Measurements from ENCODE around the gene SGTA.
"Not testable (repeated sequence)": the region's sequence is repeated elsewhere in the genome, so short reads cannot be mapped to it uniquely, and the experiment has no call there.

Gene SGTA

DNA sequence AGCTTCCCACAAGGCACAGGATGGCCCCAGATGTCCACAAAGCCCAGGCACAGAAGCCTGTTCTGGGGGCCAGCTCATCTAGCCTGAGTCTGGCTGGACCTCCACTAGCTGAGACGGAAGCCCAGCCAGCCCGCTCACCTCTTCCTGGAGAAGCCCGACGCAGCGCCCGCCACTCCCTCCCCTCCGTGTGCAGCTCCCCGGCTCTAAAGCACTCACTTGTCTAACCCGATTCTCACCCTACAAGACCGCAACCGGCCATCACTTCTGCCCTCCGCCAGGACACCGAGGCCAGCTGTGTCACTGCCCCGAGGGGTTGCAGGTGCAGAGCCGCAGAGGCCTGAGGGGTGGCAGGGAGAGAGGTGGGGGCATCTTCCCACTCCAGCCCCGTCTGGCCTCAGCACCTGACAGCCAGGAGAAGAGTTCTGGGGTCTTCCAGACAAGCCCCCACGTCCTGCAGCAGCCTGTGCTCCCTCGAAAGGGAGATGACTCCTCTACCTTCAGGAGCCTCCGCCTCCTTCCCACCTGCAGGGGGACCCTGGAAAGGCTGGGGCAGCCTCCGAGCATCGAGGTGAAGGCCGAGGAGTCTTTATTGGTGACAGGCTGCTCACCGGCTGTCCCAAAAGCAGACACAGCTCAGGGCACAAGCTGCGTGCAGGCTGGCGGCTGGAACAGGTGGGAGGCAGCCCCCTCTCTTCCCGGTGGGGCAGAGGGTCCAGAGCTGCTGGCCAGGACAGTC lies 56.0 kb downstream of the SGTA start:
- DNase-seq (ENCODE audit: low read depth), result no peak

- no peak for DNase-seq (ENCODE audit: low read depth)
Measured at GRCh38 chr19:2726160-2726855, 56.8 kb downstream of the SGTA start.

DNA sequence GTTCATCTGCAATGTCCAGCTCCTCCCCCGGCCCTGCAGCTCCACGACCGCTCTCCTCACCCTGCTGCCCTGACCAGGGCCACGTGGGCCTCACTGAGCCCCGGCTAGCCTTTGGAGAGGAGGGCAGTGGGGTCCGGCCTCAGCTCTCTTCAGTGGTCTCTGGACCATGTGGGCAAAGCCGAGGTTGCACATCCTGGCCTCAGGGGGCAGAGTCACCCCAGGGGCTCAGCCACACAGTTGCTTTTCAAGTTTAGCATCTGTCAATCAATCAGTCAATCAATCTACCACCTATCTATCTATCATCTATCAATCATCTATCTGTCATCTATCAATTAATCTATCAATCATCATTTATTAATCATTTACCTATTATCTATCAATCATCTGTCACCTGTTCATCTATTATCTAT lies 58.9 kb downstream of the SGTA start:
- DNase-seq (ENCODE audit: low read depth), result no peak

DNA sequence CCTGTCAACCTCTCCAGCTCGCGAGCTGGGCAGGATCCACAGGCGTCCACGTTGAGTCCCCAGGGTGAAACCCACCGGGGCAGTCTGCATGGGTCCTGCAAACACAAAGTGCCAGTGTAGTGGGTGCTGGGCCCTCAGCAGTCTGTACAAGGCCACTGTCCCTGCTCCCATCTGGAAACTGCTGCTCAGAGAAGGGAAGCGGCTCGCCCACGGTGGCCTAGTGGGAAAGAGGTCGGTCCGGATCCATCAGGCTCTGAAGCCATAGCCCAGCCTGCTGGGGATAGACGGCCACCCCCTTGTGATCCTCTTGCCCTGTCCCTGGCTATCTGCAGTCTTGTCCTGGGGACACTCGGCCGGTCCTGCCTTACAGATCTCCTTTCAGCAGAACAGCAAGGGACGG lies 59.3 kb downstream of the SGTA start:
- no peak for DNase-seq (ENCODE audit: low read depth)

GRCh38 chr19:2723345-2723715 lies 59.7 kb downstream of the SGTA start:
- no peak for DNase-seq (ENCODE audit: low read depth)

DNA sequence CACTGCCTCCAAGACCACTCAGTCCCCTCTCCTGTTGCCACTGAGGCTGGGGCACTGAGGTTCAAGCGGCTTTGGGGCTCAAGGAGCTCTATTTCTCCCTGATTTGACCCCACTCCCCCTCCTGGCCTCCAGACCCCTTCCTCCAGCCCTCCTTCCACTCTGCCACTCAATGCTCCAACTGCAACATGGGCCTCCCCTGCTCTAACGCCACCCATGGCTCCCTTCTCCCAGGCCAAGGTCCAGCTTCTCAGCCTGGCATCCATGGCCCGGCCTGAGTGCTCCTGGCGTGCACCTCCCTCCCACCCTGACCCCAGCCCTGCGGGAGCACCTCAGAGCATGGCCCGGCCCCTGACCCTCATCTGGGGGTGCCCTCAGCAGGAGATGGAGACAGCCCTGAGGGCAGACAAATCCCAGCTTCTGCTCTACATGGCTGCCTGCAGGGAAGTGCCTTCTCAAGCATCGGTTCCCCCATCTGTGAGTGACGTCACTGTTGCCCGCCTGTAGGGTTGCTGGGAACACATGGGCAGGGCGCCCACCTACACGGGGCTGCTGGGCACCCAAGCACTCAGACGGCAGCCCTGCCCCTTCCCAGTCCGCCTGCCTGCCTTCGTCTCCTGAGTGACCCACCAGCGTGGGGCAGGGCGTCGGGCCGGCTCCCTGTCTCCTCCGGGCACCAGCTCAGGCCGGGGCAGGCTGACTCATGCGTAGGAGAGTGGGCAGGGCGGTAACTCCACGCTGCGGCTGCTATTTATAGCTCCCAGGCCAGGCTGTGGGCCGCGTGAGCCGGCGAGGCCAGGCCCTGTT lies 60.3 kb downstream of the SGTA start:
- DNase-seq (ENCODE audit: low read depth), result no peak

DNA sequence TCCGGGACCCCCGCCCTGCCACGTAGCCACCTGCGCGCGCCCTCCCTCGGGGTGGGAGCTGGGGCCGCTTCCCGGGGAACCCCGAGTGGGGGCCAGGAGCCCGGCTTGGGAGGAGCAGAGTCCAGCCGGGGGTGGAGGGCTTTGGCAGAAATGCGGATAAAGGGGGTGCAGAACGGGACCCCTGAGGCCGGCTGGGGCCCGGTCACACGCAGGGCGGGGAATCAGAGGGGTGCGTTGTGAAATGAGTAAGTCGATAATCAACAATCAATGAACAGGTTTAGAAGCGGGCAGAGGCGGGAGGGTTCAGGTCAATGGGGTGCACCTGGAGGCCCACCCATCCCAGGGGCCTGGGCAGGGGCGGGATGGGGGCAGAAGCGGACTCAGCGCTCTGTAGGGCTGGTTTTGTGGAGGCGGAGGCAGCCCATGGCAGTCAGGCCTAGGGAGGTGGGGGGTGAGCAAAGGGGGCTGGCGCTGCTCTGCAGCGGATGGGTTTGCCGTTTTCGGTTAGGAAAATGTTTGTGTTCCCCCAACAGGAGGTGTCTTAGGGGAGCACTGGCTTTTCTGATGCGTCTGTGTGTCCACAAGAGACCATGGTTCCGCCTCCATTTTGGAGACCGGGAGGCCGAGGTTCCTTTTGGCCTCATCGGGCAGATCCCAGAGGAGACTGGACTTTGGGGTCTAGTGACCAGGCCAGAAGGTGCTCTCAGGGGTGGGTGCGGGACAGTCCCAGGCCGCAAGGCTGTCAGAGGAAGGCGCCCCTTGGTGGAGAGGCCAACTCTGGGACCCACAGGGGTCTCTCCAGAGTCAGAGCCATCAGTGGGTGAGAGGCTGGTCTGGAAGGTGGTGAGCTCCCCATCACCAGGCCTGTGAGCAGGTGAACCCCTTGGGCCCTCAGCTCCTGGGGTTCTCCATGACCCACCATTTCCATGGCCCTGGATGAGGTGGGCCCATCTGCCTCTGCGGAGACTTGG lies 61.2 kb downstream of the SGTA start:
- DNase-seq (ENCODE audit: low read depth), result no peak

- DNase-seq (ENCODE audit: low read depth), result no peak
Measured at GRCh38 chr19:2720777-2721569, 62.1 kb downstream of the SGTA start, which contains the start of gene DIRAS1. DIRAS1 (minus strand) TSS chr19:2721372; CDS start chr19:2717806, 3,566 bp downstream.

DNA sequence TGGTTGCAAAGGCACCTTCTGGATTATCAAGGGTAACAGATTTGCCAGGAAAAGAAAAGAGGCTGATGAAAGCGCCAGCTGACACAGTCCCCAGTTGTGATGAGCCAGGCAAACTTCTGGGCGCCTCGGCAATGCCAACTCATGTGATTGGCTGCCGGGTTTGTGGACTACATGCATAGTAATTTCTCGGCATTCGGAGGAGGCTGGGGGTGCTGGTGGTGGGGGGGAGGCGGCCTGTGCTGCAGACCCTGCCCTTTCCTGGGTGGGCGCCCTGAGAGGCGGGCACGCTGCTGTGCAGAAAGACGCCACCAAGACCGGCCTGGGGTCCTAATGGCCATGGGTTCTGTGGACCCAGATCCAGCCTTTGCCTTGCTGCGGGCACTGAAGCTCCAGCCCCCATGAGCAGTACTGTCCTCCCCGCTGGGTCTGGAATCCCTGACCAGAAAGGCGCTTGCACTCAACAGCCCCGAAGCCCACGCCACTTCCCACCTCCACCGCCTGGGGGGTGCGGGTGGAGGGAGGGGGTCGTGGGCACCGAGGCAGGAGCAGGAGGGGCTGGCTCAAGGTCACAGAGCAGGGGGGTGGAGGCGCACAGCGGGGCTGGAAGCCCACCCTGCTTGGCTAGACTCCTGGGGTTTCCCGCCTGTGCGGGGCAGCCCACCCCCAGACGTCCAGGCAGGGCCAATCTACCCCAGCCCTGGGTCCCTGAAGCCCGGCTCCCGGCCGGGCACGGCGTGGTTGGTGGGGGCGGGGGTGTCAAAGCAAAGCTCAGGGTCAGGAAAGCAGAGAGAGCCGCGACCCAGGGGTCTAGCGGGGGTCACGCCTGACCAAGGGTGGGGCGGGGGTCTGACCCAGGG lies 62.9 kb downstream of the SGTA start:
- no peak for DNase-seq (ENCODE audit: low read depth)

DNA sequence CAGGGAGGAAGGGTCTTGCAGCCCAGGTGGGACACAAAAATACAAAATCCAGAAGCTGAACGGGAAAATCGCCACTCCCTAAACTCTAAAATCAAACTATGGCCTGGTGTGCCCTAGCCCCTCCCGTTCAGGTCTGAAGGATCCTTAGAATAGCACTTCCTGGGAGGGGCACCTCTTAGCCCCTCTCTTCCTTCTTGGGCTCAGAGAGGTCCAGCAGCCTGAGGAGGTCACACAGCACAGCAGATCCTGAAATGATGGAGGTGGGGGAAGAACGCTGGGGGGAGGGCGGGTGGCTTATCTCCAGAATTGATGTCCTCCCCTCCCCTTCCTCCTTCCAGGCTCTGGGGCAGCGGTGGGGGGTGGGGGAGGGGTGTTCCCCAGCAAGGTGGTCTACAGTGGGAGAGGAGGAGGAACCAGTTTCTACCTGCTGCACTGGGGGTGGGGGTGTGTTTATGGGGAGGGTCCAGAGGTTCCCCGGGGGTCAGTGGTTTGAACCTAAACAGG lies 63.8 kb downstream of the SGTA start:
- DNase-seq (ENCODE audit: low read depth), result no peak

DNA sequence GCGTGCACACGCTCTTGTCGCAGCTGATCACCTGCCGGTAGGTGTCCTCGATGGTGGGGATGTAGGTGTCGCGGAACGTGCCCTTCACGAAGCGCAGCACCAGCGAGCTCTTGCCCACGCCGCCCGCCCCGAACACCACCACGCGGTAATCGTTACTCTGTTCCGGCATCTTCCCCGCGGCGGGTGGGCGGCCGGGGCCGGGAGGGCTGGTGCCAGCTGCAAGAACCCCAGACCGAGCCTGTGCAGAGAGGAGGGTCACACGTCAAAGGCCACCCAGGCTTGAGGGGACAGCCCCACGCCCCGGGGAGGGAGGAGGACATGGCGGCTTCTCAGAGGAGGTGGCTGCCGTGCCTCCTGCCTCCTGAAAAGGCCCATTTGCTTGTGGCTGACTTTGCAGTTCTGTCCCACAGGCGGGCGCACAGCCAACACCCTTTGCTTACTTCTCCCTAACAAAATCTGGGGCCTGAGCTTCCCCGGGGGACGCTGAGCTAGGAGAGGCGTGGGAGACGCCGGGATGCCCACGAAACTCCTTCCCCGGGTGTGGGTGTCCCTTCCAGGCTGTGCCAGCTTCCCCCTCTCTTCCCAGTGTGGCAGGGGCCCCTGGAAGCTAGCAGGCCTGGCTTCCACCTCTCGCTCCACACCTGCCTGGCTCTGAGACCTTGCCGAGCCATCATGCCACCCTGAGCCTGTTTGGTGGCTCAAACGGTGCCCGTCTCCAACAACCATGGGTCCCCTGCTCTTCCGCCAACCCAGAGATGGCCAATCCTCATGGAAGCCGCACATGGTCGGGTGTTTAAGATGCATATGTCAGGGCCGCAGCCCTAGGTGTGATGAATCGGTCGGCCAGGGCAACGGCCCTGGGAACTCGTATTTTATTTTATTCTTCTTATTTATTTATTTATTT lies 65.2 kb downstream of the SGTA start:
- DNase-seq (ENCODE audit: low read depth), result no peak

DNA sequence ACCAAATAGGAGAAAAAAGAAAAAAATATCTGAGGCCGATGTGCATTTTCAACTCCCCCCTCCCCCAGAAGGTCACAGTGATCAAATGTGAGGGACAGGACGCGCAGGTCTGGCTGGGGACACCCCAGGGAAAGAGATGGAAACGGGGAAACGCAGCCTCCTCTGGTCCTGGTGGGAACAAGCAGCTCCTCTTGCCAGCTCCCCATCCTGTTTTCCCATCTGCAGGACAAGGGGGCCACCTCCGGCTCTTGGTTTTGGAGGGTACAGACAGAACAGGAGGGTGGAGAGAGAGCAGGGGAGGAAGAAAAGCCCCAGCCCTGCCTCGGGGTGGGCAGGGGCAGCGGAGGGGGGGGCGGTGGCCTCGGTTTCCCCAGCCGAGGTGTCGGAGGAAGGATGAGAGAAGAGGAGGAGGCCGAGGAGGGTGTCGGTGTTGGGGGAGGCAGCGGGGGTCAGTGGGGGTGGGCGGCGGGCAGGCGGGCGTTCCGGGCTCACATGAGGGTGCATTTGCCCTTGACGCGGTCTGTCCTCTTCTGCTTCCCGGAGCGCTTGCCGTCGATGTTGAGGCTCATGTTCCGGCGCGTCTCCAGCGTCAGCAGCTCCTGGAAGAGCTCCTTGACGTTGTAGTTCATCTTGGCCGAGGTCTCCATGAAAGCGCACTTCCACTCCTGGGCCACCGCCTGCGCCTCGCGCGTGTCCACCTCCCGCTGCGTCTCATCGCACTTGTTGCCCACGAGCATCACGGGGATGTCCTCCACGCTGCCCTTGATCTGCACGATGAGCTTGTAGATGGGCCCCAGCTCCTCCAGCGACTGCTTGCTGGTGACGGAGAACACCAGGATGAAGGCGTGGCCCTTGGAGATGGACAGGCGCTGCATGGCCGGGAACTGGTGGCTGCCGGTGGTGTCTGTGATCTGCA lies 66.1 kb downstream of the SGTA start:
- no peak for DNase-seq (ENCODE audit: low read depth)

GRCh38 chr19:2716275-2716650 lies 66.8 kb downstream of the SGTA start:
- no peak for DNase-seq (ENCODE audit: low read depth)

GRCh38 chr19:2715470-2716274 lies 67.4 kb downstream of the SGTA start:
- no peak for DNase-seq (ENCODE audit: low read depth)

DNA sequence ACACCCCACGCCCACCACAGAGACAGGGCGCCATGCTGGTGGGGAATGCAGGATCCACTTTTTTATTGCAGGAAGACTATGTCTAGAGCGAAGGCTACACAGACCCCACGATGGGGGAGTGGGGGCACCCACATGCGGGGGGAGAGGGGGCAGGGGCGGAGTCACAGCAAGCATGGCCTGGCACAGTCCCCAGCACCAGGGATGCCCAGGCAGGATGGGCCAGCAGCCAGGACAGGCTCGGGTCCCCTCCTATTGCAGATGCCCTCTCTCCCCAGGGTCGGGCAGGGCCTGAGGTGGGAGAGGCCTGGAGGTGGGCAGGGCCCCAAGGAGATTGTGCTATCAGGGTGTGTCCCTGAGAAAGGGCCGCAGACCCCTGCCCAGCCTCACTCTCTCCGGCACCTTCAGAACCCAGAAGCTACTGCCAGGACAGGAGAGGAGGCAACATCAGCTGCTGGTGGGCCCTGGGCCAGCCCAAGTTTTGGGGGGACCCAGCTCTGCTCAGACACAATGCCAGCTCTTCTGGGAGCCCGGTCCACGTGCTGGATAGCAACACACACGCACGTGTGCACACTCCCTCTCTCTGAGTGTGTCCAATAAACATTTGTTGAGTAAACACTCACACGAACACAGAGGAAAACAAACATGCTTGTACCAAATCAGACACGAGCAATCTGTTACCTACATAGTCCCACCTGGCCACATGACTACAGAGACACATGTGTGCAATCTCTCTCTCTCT lies 68.4 kb downstream of the SGTA start:
- DNase-seq (ENCODE audit: low read depth), result no peak

DNA sequence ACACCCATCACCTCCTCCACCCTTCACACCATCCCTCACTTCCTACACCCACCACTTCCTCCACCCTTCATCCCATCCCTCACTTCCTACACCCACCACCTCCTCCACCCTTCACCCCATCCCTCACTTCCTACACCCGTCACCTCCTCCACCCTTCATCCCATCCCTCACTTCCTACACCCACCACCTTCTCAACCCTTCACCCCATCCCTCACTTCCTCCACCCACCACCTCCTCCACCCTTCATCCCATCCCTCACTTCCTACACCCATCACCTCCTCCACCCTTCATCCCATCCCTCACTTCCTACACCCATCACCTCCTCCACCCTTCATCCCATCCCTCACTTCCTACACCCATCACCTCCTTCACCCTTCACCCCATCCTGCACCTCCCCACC lies 69.0 kb downstream of the SGTA start:
- not testable (repeated sequence) for DNase-seq (ENCODE audit: low read depth)
